UCSD-AML1 (cell line): Measurements from ENCODE around the gene SYMPK.
A peak's percentile ranks its signal among the peaks of the same experiment; 100 is the strongest.

Experiments
- DNase-seq: peaks from one replicate; lab custom pipeline; 2025; ENCODE audit not compliant: unreplicated experiment; lab: John Stamatoyannopoulos, UW

Gene SYMPK

GRCh38 chr19:45886427-45887199 lies 23.7 kb upstream of the SYMPK start:
- DNase-seq = peak; percentile 89

- peak; percentile 88 for DNase-seq
These were observed 22.8 kb upstream of the SYMPK start, which contains the start of gene IRF2BP1 for GRCh38 chr19:45885556-45886426. Gene IRF2BP1, minus strand, starts transcription at chr19:45886141. Its CDS starts 367 bp downstream, at chr19:45885774.

GRCh38 chr19:45884682-45885555 lies 22.0 kb upstream of the SYMPK start:
- no peak for DNase-seq

- no peak for DNase-seq
These were observed 21.1 kb upstream of the SYMPK start for GRCh38 chr19:45883881-45884681.

- DNase-seq = no peak
These were observed 20.6 kb upstream of the SYMPK start for GRCh38 chr19:45883586-45883880.

GRCh38 chr19:45882652-45883585 lies 20.0 kb upstream of the SYMPK start:
- peak; percentile 86 for DNase-seq

- DNase-seq = no peak
These were observed 19.1 kb upstream of the SYMPK start for GRCh38 chr19:45881909-45882528.

GRCh38 chr19:45881082-45881908 lies 18.3 kb upstream of the SYMPK start:
- no peak for DNase-seq

- no peak for DNase-seq
These were observed 17.0 kb upstream of the SYMPK start for GRCh38 chr19:45879971-45880370.

GRCh38 chr19:45879055-45879454 lies 16.1 kb upstream of the SYMPK start:
- peak; percentile 21 for DNase-seq

- DNase-seq = no peak
These were observed 15.3 kb upstream of the SYMPK start for GRCh38 chr19:45878043-45878794.

GRCh38 chr19:45876411-45877197 lies 13.7 kb upstream of the SYMPK start:
- DNase-seq = peak; percentile 83

GRCh38 chr19:45876161-45876410 lies 13.1 kb upstream of the SYMPK start:
- DNase-seq = no peak

GRCh38 chr19:45874620-45874966 lies 11.6 kb upstream of the SYMPK start:
- DNase-seq = no peak

GRCh38 chr19:45873219-45873772 lies 10.3 kb upstream of the SYMPK start:
- DNase-seq = no peak

- no peak for DNase-seq
These were observed 9.4 kb upstream of the SYMPK start for GRCh38 chr19:45872095-45872919.
